ENCODE results near the gene ADI1. TPM values are rescaled to one million over a fixed set of nuclear protein-coding genes. Genes with fewer than 3 reads are reported as not detected.

Gene ADI1
- total and polyA plus RNA-seq, 4 donors: 56.2 to 660 (median 158) TPM

GRCh38 chr2:3466966-3467365 is 52.4 kb downstream of the ADI1 start:
- TF ChIP-seq ATF3 (IDR thresholded peaks at IDR 0.05) (no peak), GABPA (IDR thresholded peaks at IDR 0.05 in 1 of 2, conservative IDR thresholded peaks at IDR 0.05 in 1 of 2) (no peak), JUND (IDR thresholded peaks at IDR 0.05) (no peak), HNF4A (conservative IDR thresholded peaks at IDR 0.05) (no peak), RXRA (IDR thresholded peaks at IDR 0.05) (no peak), CTCF (IDR thresholded peaks at IDR 0.05; ENCODE audit: low read depth, low read length, missing input control) (no peak), ZBTB33 (IDR thresholded peaks at IDR 0.05) (no peak), FOXA2 (IDR thresholded peaks at IDR 0.05) (no peak), RAD21 (IDR thresholded peaks at IDR 0.05) (no peak), YY1 (IDR thresholded peaks at IDR 0.05) (no peak), REST (IDR thresholded peaks at IDR 0.05) (no peak), NR2F2 (IDR thresholded peaks at IDR 0.05) (no peak)
- 92% methylated on average over 14 of the region's 14 CpGs for WGBS
- Histone ChIP-seq H3K9me3 (ENCODE audit: control insufficient read depth in 4 of 4, low read length in 3 of 4) (no peaks in the 10 kb centered on the region), H3K27ac (ENCODE audit: low read depth in 1 of 2, low read length in 2 of 2) (no peak overlapping the region), H3K27me3 (ENCODE audit: control insufficient read depth in 4 of 4, insufficient read depth in 4 of 4, low read length in 3 of 4) (no peaks in the 10 kb centered on the region), H3K4me3 (ENCODE audit: low read depth in 1 of 3, low read length in 3 of 3) (no peak overlapping the region), H3K36me3 (ENCODE audit: control insufficient read depth in 4 of 4, insufficient read depth in 3 of 4, low read depth in 1 of 4, low read length in 3 of 4) (peaks cover 9 to 50% (median 36%) of the 10 kb centered on the region in 4 donors), H3K9ac (ENCODE audit: low read depth in 1 of 2, low read length in 2 of 2) (no peak overlapping the region), H3K4me1 (ENCODE audit: control insufficient read depth in 4 of 4, insufficient read depth in 4 of 4, low read length in 3 of 4) (peaks cover 0 to under 1% (median 0%) of the 10 kb centered on the region in 4 donors)
- no peak for DNase-seq (ENCODE audit: low spot score)

GRCh38 chr2:3466482-3466863 is 52.9 kb downstream of the ADI1 start:
- Histone ChIP-seq H3K27me3 (ENCODE audit: control insufficient read depth in 4 of 4, insufficient read depth in 4 of 4, low read length in 3 of 4) (no peaks in the 10 kb centered on the region), H3K9ac (ENCODE audit: low read depth in 1 of 2, low read length in 2 of 2) (no peak overlapping the region), H3K27ac (ENCODE audit: low read depth in 1 of 2, low read length in 2 of 2) (no peak overlapping the region), H3K4me1 (ENCODE audit: control insufficient read depth in 4 of 4, insufficient read depth in 4 of 4, low read length in 3 of 4) (peaks cover 0 to 5% (median 0%) of the 10 kb centered on the region in 4 donors), H3K36me3 (ENCODE audit: control insufficient read depth in 4 of 4, insufficient read depth in 3 of 4, low read depth in 1 of 4, low read length in 3 of 4) (peaks cover 9 to 50% (median 36%) of the 10 kb centered on the region in 4 donors), H3K9me3 (ENCODE audit: control insufficient read depth in 4 of 4, low read length in 3 of 4) (no peaks in the 10 kb centered on the region), H3K4me3 (ENCODE audit: low read depth in 1 of 3, low read length in 3 of 3) (no peak overlapping the region)
- DNase-seq (ENCODE audit: low spot score): no peak
- over 99% methylated on average over 9 of the region's 9 CpGs for WGBS
- no peak for TF ChIP-seq EGR1 (IDR thresholded peaks at IDR 0.05; ENCODE audit: low read depth in 2 of 2)
- no peak for TF ChIP-seq ZBTB33 (IDR thresholded peaks at IDR 0.05)
- no peak for TF ChIP-seq FOXA1 (IDR thresholded peaks at IDR 0.05)
- TF ChIP-seq REST (IDR thresholded peaks at IDR 0.05): no peak
- TF ChIP-seq JUND (IDR thresholded peaks at IDR 0.05): no peak
- no peak for TF ChIP-seq TAF1 (conservative IDR thresholded peaks at IDR 0.05)
- no peak for TF ChIP-seq HNF4G (IDR thresholded peaks at IDR 0.05)
- no peak for TF ChIP-seq ATF3 (IDR thresholded peaks at IDR 0.05)
